ENCODE data around the gene ZNF761.
"Not testable (repeated sequence)": the region's sequence is repeated elsewhere in the genome, so short reads cannot be mapped to it uniquely, and the experiment has no call there.

The ZNF761 gene

DNA sequence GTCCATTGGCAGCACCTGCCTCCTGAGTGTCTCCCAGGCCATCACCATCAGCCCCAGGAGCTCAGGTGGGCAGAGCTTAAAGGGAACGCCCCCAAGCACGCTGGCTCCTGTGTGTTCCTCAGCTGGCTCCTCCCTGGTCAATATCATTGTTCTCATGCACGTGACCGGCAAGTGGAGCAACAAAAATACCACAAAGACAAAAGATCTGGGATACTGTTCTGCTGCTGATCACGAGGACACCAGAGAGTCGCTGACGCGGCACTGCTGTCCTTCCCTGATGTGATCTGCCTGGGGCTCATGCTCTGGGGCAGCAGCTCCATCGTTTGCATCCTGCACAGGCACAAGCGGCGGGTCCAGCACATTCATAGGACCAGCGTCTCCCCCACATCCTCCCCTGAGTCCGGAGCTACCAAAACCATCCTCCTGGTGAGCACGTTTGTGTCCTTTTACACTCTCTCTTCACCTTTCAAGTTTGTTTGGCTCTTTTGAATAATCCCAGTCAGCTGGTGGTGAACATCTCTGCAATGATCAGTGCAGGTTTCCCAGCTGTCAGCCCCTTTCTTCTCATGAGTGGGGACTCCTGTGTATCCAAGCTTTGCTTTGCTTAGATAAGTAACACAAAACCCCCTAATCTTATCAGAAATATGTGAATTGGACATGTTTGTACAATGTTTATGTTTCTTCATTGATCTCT, 72.0 kb downstream of the ZNF761 start:
- H4K8ac ChIP-seq (ENCODE audit: low read depth, low read length); H3K27me3 ChIP-seq (ENCODE audit: insufficient read depth, low read length); H3K14ac ChIP-seq (ENCODE audit: low read length); H3K4me3 ChIP-seq (ENCODE audit: low read depth, low read length); H2BK5ac ChIP-seq (ENCODE audit: low read depth, low read length, poor library complexity); H4K91ac ChIP-seq (ENCODE audit: low read depth, low read length); H2AK5ac ChIP-seq (ENCODE audit: low read length); H2BK120ac ChIP-seq (ENCODE audit: insufficient read depth, low read length, poor library complexity); H3K4ac ChIP-seq (ENCODE audit: low read depth, low read length); H3K36me3 ChIP-seq (ENCODE audit: control insufficient read depth in 1 of 2, insufficient read depth in 2 of 2, low read length in 2 of 2); H3K4me1 ChIP-seq (ENCODE audit: control insufficient read depth in 1 of 2, insufficient read depth in 2 of 2, low read length in 2 of 2); H3K18ac ChIP-seq (ENCODE audit: low read length); H2AFZ ChIP-seq (ENCODE audit: insufficient read depth, low read length, poor library complexity); H2BK12ac ChIP-seq (ENCODE audit: low read length); H3K23ac ChIP-seq (ENCODE audit: low read length); H3K9me3 ChIP-seq (ENCODE audit: insufficient read depth, low read depth, low read length); H4K12ac ChIP-seq (ENCODE audit: low read depth, low read length); H3K79me1 ChIP-seq (ENCODE audit: low read length); H3K9ac ChIP-seq (ENCODE audit: low read length); H3K27ac ChIP-seq (ENCODE audit: low read depth, low read length); H3K79me2 ChIP-seq (ENCODE audit: control insufficient read depth, insufficient read depth, low read length, poor library complexity): not testable (repeated sequence)
- peak overlapping the region; percentile 27 for H3K4me2 ChIP-seq (ENCODE audit: low read length)
- DNase-seq: peak; percentile 7 to 39
- no CpG with 5 or more reads among the region's 14 CpGs for WGBS (ENCODE audit: extremely low coverage, insufficient coverage, insufficient read length)

DNA sequence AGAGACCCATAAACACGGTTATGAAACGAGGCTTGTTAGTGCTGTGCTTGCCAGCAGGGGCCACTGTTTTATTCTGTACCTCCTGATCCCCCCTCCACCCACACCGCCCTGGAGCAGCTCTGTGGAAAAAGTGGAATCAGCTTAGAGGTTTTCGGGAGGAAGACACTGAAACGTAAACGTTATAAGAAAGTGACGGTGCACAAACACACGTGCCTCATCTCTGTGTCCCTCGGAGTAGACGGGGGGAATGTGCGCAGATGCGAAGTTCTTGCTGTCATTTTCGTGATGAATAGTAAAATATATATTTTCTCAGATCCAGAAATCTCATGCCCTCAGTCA, 72.5 kb downstream of the ZNF761 start:
- H3K9ac ChIP-seq (ENCODE audit: low read length); H3K14ac ChIP-seq (ENCODE audit: low read length); H3K27me3 ChIP-seq (ENCODE audit: insufficient read depth, low read length); H3K4me2 ChIP-seq (ENCODE audit: low read length); H2AK5ac ChIP-seq (ENCODE audit: low read length); H3K79me1 ChIP-seq (ENCODE audit: low read length); H3K79me2 ChIP-seq (ENCODE audit: control insufficient read depth, insufficient read depth, low read length, poor library complexity); H3K4me1 ChIP-seq (ENCODE audit: control insufficient read depth in 1 of 2, insufficient read depth in 2 of 2, low read length in 2 of 2); H3K18ac ChIP-seq (ENCODE audit: low read length); H3K23ac ChIP-seq (ENCODE audit: low read length); H2BK12ac ChIP-seq (ENCODE audit: low read length); H3K9me3 ChIP-seq (ENCODE audit: insufficient read depth, low read depth, low read length); H4K8ac ChIP-seq (ENCODE audit: low read depth, low read length); H2BK5ac ChIP-seq (ENCODE audit: low read depth, low read length, poor library complexity); H4K12ac ChIP-seq (ENCODE audit: low read depth, low read length); H2BK120ac ChIP-seq (ENCODE audit: insufficient read depth, low read length, poor library complexity); H3K4ac ChIP-seq (ENCODE audit: low read depth, low read length); H4K91ac ChIP-seq (ENCODE audit: low read depth, low read length); H3K4me3 ChIP-seq (ENCODE audit: low read depth, low read length); H2AFZ ChIP-seq (ENCODE audit: insufficient read depth, low read length, poor library complexity); H3K36me3 ChIP-seq (ENCODE audit: control insufficient read depth in 1 of 2, insufficient read depth in 2 of 2, low read length in 2 of 2); H3K27ac ChIP-seq (ENCODE audit: low read depth, low read length): not testable (repeated sequence)
- peak in 1 of 2 donors; percentile 35 for DNase-seq
- no CpG with 5 or more reads among the region's 13 CpGs for WGBS (ENCODE audit: extremely low coverage, insufficient coverage, insufficient read length)

DNA sequence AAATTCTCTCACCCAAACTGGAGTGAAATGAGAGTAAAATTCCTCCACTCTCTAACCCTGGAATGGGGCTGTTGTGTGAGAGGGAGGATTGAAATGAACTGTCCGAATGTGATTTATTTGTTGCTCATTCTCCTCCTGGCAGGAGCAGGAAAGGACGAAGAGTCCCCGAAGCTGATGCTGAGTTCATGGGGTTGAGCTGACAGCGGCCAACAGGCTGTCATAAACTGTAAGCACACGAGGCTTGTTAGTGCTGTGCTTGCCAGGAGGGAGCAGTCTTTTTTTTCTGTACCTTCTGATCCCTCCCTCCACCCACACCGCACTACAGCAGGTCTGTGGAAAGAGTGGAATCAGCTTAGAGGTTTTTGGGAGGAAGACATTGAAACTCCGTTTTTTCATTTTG, 73.1 kb downstream of the ZNF761 start:
- no peaks in the 10 kb centered on the region for H3K27me3 ChIP-seq (ENCODE audit: insufficient read depth, low read length)
- H3K18ac ChIP-seq (ENCODE audit: low read length): no peak overlapping the region
- no peak for DNase-seq
- no peak overlapping the region for H2AFZ ChIP-seq (ENCODE audit: insufficient read depth, low read length, poor library complexity)
- H3K4ac ChIP-seq (ENCODE audit: low read depth, low read length): no peak overlapping the region
- no peak overlapping the region for H3K4me2 ChIP-seq (ENCODE audit: low read length)
- H2BK5ac ChIP-seq (ENCODE audit: low read depth, low read length, poor library complexity): no peak overlapping the region
- no peak overlapping the region for H2AK5ac ChIP-seq (ENCODE audit: low read length)
- peaks cover 0 to 5% of the 10 kb centered on the region in 2 experiments for H3K4me1 ChIP-seq (ENCODE audit: control insufficient read depth in 1 of 2, insufficient read depth in 2 of 2, low read length in 2 of 2)
- no peak overlapping the region for H3K4me3 ChIP-seq (ENCODE audit: low read depth, low read length)
- no peaks in the 10 kb centered on the region for H3K36me3 ChIP-seq (ENCODE audit: control insufficient read depth in 1 of 2, insufficient read depth in 2 of 2, low read length in 2 of 2)
- peaks cover under 1% of the 10 kb centered on the region for H3K9me3 ChIP-seq (ENCODE audit: insufficient read depth, low read depth, low read length)
- H2BK120ac ChIP-seq (ENCODE audit: insufficient read depth, low read length, poor library complexity): no peak overlapping the region
- H3K79me2 ChIP-seq (ENCODE audit: control insufficient read depth, insufficient read depth, low read length, poor library complexity): no peaks in the 10 kb centered on the region
- peak overlapping the region; percentile 20 for H3K14ac ChIP-seq (ENCODE audit: low read length)
- H3K9ac ChIP-seq (ENCODE audit: low read length): no peak overlapping the region
- H4K91ac ChIP-seq (ENCODE audit: low read depth, low read length): no peak overlapping the region
- no peak overlapping the region for H4K8ac ChIP-seq (ENCODE audit: low read depth, low read length)
- no peaks in the 10 kb centered on the region for H3K79me1 ChIP-seq (ENCODE audit: low read length)
- WGBS (ENCODE audit: extremely low coverage, insufficient coverage, insufficient read length): no CpG with 5 or more reads among the region's 7 CpGs
- no peak overlapping the region for H4K12ac ChIP-seq (ENCODE audit: low read depth, low read length)
- H2BK12ac ChIP-seq (ENCODE audit: low read length): peak overlapping the region; percentile 50
- H3K23ac ChIP-seq (ENCODE audit: low read length): no peak overlapping the region
- no peak overlapping the region for H3K27ac ChIP-seq (ENCODE audit: low read depth, low read length)

DNA sequence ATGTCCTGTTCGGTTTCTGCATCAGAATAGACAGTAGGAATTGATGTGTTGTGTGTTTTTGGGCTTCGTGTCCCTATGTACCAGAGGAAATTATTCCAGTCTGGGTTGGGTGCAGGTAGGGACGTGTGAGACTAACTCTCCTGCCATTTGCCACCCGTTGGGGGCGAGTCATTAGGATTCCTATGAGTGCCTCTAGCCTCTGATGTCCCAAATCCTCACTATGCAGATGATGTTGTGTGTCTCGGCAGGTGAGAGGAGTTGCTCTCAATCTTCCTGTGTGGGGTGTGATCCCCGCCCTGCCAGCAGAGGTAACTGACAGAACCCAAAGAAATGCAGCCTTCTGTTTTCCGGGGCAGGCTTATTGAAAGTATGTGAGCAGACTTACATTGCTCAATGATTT, 74.9 kb downstream of the ZNF761 start:
- H3K27me3 ChIP-seq (ENCODE audit: insufficient read depth, low read length): no peaks in the 10 kb centered on the region
- no peaks in the 10 kb centered on the region for H3K79me1 ChIP-seq (ENCODE audit: low read length)
- DNase-seq: no peak
- H2AK5ac ChIP-seq (ENCODE audit: low read length): no peak overlapping the region
- H3K18ac ChIP-seq (ENCODE audit: low read length): no peak overlapping the region
- H3K36me3 ChIP-seq (ENCODE audit: control insufficient read depth in 1 of 2, insufficient read depth in 2 of 2, low read length in 2 of 2): no peaks in the 10 kb centered on the region
- H4K12ac ChIP-seq (ENCODE audit: low read depth, low read length): no peak overlapping the region
- H3K23ac ChIP-seq (ENCODE audit: low read length): no peak overlapping the region
- no peak overlapping the region for H3K4ac ChIP-seq (ENCODE audit: low read depth, low read length)
- H3K14ac ChIP-seq (ENCODE audit: low read length): no peak overlapping the region
- H3K79me2 ChIP-seq (ENCODE audit: control insufficient read depth, insufficient read depth, low read length, poor library complexity): no peaks in the 10 kb centered on the region
- H3K4me1 ChIP-seq (ENCODE audit: control insufficient read depth in 1 of 2, insufficient read depth in 2 of 2, low read length in 2 of 2): peaks cover 0 to 5% of the 10 kb centered on the region in 2 experiments
- no peak overlapping the region for H3K4me2 ChIP-seq (ENCODE audit: low read length)
- no peak overlapping the region for H3K27ac ChIP-seq (ENCODE audit: low read depth, low read length)
- no peak overlapping the region for H4K91ac ChIP-seq (ENCODE audit: low read depth, low read length)
- no peak overlapping the region for H4K8ac ChIP-seq (ENCODE audit: low read depth, low read length)
- H2AFZ ChIP-seq (ENCODE audit: insufficient read depth, low read length, poor library complexity): no peak overlapping the region
- no CpG with 5 or more reads among the region's 8 CpGs for WGBS (ENCODE audit: extremely low coverage, insufficient coverage, insufficient read length)
- H3K9me3 ChIP-seq (ENCODE audit: insufficient read depth, low read depth, low read length): peaks cover 1% of the 10 kb centered on the region
- H2BK5ac ChIP-seq (ENCODE audit: low read depth, low read length, poor library complexity): no peak overlapping the region
- H2BK12ac ChIP-seq (ENCODE audit: low read length): no peak overlapping the region
- no peak overlapping the region for H3K4me3 ChIP-seq (ENCODE audit: low read depth, low read length)
- no peak overlapping the region for H2BK120ac ChIP-seq (ENCODE audit: insufficient read depth, low read length, poor library complexity)
- H3K9ac ChIP-seq (ENCODE audit: low read length): no peak overlapping the region

Data from trophoblast cell (in vitro differentiated cells and primary cell).